ENCODE results near the gene NOTCH1.

NOTCH1 gene

GRCh38 chr9:136486131-136486530 lies 59.7 kb downstream of the NOTCH1 start:
- DNase-seq (ENCODE audit: low read depth in 4 of 4, low spot score in 1 of 4) = no peak

GRCh38 chr9:136485049-136486045 lies 60.5 kb downstream of the NOTCH1 start:
- peak; percentile 69 to 86 (median 74) for DNase-seq (ENCODE audit: low read depth in 4 of 4, low spot score in 1 of 4)

- no peak for DNase-seq (ENCODE audit: low read depth in 4 of 4, low spot score in 1 of 4)
Observed at GRCh38 chr9:136484153-136485048, 61.4 kb downstream of the NOTCH1 start.

- peak; percentile 91 to 96 (median 92) for DNase-seq (ENCODE audit: low read depth in 4 of 4, low spot score in 1 of 4)
Observed at GRCh38 chr9:136483589-136484152, 62.2 kb downstream of the NOTCH1 start.

DNA sequence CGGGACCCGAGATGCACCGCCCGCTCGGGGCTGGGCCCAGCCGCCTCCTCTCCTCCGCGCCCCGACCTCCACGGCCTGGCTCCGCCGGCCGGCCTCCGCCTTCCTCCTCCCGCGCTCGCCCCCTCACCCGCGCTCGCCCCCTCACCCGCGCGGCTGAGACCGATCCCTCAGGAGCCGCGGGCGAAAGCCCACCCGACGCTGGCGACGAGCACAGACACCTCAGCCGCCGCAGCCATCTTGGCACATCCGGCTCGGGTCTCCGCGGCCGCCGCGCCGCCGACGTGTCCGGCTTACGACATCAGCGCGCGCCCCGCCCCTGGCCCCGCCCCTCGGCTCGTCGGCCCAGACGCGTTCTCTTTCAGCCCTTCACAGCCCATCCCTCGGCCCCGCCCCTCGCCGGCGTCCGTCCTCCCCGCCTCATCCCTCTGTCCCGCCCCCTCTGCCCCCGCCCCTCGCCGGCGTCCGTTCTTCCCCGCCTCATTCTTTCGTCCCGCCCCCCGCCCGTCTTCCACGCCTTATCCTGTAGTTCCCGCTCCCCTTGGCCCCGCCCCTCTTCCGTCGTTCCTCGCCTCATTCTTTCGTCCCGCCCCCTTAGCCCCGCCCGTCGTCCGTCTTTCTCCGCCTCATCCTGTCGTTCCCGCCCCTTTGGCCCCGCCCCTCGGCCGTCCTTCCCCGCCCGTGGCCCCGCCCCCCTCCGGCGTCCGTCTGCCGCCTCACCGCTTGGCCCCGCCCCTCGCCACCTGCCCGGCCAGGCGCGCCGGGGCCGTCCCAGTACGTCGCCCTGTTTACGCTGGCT lies 62.9 kb downstream of the NOTCH1 start, which contains the start of gene SEC16A:
Gene SEC16A, minus strand, starts transcription at position 248 of the 796 bp plus-strand sequence. CDS start 5,425 bp downstream, outside the sequence.
- DNase-seq (ENCODE audit: low read depth in 4 of 4, low spot score in 1 of 4) = peak; percentile 100

- DNase-seq (ENCODE audit: low read depth in 4 of 4, low spot score in 1 of 4) = peak in 1 of 4 experiments; percentile 12
Observed at GRCh38 chr9:136482046-136482792, 63.6 kb downstream of the NOTCH1 start.

DNA sequence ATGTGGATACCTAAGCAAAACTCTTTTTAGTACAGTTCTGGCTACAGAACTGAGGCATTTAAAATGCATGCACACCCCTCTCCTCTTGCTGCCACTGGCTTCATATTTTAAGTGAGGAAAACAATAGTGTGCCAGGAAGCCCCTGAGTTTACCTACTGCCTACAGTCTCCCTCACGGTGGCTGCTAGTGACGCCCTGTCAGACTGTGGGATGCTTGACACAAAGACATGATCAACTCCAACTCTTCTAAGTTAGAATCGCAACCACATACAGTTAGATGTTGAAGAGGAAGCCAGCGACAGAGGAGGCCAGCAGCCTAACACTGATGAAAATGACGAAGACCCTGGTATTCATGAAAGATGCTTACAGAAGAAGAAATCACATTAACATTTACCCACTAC lies 64.3 kb downstream of the NOTCH1 start:
- no peak for DNase-seq (ENCODE audit: low read depth in 4 of 4, low spot score in 1 of 4)

GRCh38 chr9:136476369-136477150 lies 69.3 kb downstream of the NOTCH1 start:
- no peak for DNase-seq (ENCODE audit: low read depth in 4 of 4, low spot score in 1 of 4)

GRCh38 chr9:136474974-136475865 lies 70.6 kb downstream of the NOTCH1 start:
- DNase-seq (ENCODE audit: low read depth in 4 of 4, low spot score in 1 of 4) = no peak

- DNase-seq (ENCODE audit: low read depth in 4 of 4, low spot score in 1 of 4) = no peak
Observed at GRCh38 chr9:136474021-136474640, 71.7 kb downstream of the NOTCH1 start.

- no peak for DNase-seq (ENCODE audit: low read depth in 4 of 4, low spot score in 1 of 4)
Observed at GRCh38 chr9:136473354-136473721, 72.5 kb downstream of the NOTCH1 start.

DNA sequence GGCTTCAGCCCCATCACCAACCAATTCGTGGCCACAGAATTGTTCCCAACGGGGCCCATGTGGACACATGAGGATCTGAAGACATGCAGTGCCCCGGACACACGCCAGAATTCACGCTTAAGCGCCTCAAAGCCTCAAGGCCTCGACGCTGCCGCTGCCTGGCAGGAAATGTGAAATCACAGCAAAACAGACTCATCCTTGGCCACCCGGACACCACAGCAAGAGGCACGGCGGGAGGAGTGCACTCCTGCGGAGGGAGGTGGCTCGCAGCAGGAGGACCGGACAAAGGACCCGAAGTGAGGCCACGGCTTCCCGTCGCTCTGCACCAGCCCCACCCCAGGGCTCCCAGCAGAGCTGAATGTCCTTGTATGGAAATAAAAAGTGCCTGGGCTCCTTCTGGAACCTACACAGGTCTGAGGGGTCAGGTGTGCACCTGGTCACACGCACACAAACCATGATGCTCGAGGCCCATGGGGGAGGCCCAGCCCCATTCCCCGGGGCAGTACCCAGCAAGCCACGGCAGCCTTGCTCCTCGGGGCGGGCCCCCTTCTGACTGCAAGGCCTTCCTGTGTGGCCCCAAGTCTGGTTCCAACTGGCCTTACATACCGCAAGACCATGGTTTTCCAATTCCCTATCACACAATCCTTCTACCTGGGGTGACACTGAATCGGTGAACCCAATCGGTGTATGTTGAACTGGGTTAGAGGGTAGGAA lies 73.1 kb downstream of the NOTCH1 start:
- no peak for DNase-seq (ENCODE audit: low read depth in 4 of 4, low spot score in 1 of 4)

DNA sequence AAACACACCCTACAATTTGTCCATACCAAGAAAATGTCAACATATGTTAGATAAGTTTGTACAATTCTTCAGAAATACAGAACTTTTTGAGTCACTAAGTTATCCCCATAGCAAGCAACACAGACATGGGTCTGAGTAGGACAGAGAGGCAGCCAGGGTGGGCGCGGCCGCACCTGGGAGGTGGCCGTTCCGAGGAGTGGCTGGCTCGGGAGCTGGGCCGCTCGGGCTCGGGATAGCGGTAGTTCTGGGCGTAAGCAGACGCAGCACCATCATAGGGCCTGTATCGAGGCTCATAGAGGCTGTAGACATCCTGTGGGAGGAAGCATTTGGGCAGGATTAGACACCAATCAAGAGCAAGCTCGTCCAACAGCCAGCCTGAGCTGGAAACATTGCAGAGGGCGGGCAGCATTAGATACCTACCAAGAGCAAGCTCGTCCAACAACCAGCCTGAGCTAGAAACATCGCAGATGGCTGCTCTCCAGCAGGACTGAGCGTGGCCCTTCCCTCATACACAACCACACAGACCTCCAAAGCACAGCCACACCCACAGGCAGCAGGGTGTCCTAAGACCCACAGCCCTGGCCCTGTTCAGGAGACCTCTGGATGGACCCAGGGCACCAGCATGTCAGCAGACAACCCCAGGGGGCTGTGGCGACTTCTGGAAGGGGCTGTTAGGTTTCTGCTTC lies 73.9 kb downstream of the NOTCH1 start:
- no peak for DNase-seq (ENCODE audit: low read depth in 4 of 4, low spot score in 1 of 4)

GRCh38 chr9:136470792-136471469 lies 74.9 kb downstream of the NOTCH1 start:
- DNase-seq (ENCODE audit: low read depth in 4 of 4, low spot score in 1 of 4) = no peak

DNA sequence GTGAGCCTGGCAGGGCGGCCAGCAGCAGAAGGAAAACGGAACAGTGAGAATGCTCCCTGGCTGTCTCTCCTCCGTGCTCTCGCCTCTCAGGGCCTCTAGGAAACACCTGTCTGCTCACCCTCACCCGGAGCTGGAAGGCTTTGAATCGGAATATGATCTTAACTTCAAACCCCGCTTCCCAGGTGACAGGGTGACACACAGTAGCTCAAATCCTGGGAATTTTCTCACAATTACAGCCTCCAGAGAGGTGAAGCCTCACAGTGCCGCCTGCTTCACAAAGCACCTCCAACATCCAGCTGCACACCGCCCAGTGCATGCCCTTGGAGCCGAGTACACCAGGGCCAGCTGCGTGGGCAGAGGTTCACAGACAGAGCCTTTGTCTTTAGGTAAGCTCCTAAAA lies 75.5 kb downstream of the NOTCH1 start:
- no peak for DNase-seq (ENCODE audit: low read depth in 4 of 4, low spot score in 1 of 4)

GRCh38 chr9:136467766-136468165 lies 78.1 kb downstream of the NOTCH1 start:
- DNase-seq (ENCODE audit: low read depth in 4 of 4, low spot score in 1 of 4) = no peak

Measured in stimulated activated CD4-positive, alpha-beta T cell treated with anti-CD3 and anti-CD28 coated beads, Interleukin-1b, Interleukin-23, amount 100 ng/mL, for 24 hours (primary cell).